ENCODE measurements around the gene CNOT11. TPM values are rescaled to one million over a fixed set of nuclear protein-coding genes. Genes with fewer than 3 reads are reported as not detected.

CNOT11 gene
- total RNA-seq, 1 experiment from 2014 or later: 57.8 TPM

GRCh38 chr2:101232770-101233169 lies 19.9 kb upstream of the CNOT11 start:
- no peak overlapping the region for H3K4me3 ChIP-seq (replicated peaks in 1 of 2; ENCODE audit: low read depth in 1 of 2, low read length in 2 of 2)
- ChIA-PET RAD21 (ENCODE audit: low non-redundant PET in 1 of 2, low total read pairs in 2 of 2, uncharacterized antibody in 2 of 2, unreplicated experiment in 2 of 2) (no interaction called here), POLR2A (no interaction called here), CTCF (interaction anchor here (1.6 kb wide), 1 partner anchor 8 kb away, joined by 3 read pairs; no protein-coding TSS in a partner anchor)
- no peaks in the 10 kb centered on the region for H3K9me3 ChIP-seq (ENCODE audit: control insufficient read depth in 1 of 2, insufficient read depth in 1 of 2, low read depth in 1 of 2, low read length in 2 of 2)
- H3K9me2 ChIP-seq (ENCODE audit: insufficient read depth): no peaks in the 10 kb centered on the region
- intact Hi-C loops (cut with micrococcal nuclease): no loop called here
- H3K36me3 ChIP-seq (ENCODE audit: control insufficient read depth in 1 of 2, insufficient read depth in 2 of 2, low read length in 2 of 2): no peaks in the 10 kb centered on the region
- no peak for DNase-seq (ENCODE audit: low read depth, low spot score)
- H3K4me2 ChIP-seq (ENCODE audit: low read length): no peak overlapping the region
- H3K9ac ChIP-seq (ENCODE audit: low read length): no peak overlapping the region
- TF ChIP-seq ZFX (IDR thresholded peaks at IDR 0.05): no peak
- TF ChIP-seq TCF7L2 (IDR thresholded peaks at IDR 0.05; ENCODE audit: borderline replicate concordance, extremely low read depth, insufficient read depth, insufficient read length): no peak
- no peak for TF ChIP-seq ZNF274 (IDR thresholded peaks at IDR 0.05; ENCODE audit: low read depth, low read length)
- TF ChIP-seq, protein P1, sequence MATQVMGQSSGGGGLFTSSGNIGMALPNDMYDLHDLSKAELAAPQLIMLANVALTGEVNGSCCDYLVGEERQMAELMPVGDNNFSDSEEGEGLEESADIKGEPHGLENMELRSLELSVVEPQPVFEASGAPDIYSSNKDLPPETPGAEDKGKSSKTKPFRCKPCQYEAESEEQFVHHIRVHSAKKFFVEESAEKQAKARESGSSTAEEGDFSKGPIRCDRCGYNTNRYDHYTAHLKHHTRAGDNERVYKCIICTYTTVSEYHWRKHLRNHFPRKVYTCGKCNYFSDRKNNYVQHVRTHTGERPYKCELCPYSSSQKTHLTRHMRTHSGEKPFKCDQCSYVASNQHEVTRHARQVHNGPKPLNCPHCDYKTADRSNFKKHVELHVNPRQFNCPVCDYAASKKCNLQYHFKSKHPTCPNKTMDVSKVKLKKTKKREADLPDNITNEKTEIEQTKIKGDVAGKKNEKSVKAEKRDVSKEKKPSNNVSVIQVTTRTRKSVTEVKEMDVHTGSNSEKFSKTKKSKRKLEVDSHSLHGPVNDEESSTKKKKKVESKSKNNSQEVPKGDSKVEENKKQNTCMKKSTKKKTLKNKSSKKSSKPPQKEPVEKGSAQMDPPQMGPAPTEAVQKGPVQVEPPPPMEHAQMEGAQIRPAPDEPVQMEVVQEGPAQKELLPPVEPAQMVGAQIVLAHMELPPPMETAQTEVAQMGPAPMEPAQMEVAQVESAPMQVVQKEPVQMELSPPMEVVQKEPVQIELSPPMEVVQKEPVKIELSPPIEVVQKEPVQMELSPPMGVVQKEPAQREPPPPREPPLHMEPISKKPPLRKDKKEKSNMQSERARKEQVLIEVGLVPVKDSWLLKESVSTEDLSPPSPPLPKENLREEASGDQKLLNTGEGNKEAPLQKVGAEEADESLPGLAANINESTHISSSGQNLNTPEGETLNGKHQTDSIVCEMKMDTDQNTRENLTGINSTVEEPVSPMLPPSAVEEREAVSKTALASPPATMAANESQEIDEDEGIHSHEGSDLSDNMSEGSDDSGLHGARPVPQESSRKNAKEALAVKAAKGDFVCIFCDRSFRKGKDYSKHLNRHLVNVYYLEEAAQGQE (IDR thresholded peaks at IDR 0.05; ENCODE audit: low read depth): no peak
- no peak for TF ChIP-seq EZH2 (IDR thresholded peaks at IDR 0.05)
- TF ChIP-seq FOSL1 (IDR thresholded peaks at IDR 0.05; ENCODE audit: low read depth): no peak
- no peak for TF ChIP-seq CEBPB (IDR thresholded peaks at IDR 0.05; ENCODE audit: low read depth)
- no peaks in the 10 kb centered on the region for H4K20me1 ChIP-seq (ENCODE audit: insufficient read depth)
- H3K27me3 ChIP-seq (ENCODE audit: insufficient read depth, low read length): no peaks in the 10 kb centered on the region
- no peak for ATAC-seq
- no TSS peak for BruUV-seq (replicated peaks)
- H3K79me2 ChIP-seq (ENCODE audit: insufficient read depth, low read length): no peaks in the 10 kb centered on the region
- no peak overlapping the region for H2AFZ ChIP-seq (ENCODE audit: low read depth, low read length, poor library complexity, severe bottlenecking)
- H3K27ac ChIP-seq (ENCODE audit: low read depth, low read length): no peak overlapping the region
- H3K4me1 ChIP-seq (ENCODE audit: control insufficient read depth in 1 of 2, insufficient read depth in 2 of 2, low read length in 2 of 2): no peaks in the 10 kb centered on the region

Data from HCT116 (cell line).